H1 (cell line): ENCODE results near the gene KRT85. TPM values are rescaled to one million over a fixed set of nuclear protein-coding genes. Genes with fewer than 3 reads are reported as not detected.

ENCODE experiments used
- CTCF ChIA-PET: fragments of 300-600 bp; sonication (Branson Sonifier 250); formaldehyde crosslinking; loops from one replicate; lab custom pipeline; 2021; ENCODE audit not compliant: partially characterized antibody; lab: Charles Lee
- POLR2A ChIA-PET: fragments of 300-600 bp; sonication (Branson Sonifier 250); formaldehyde crosslinking; loops from one replicate; lab custom pipeline; 2021; ENCODE audit warnings: inconsistent platforms; ENCODE audit not compliant: partially characterized antibody; lab: Charles Lee
- DNase-seq, 2 experiments: peaks; one replicate each; pipeline versions ENCODE4 v3.0.0 to v3.0.0-alpha.2; 2010 to 2022; ENCODE audit warnings: low spot score in 2 of 2, low read depth in 1 of 2, mixed read lengths in 1 of 2
- FAIRE-seq: peaks from 2 replicates; lab custom pipeline; 2011; peaks lifted over from hg19 to GRCh38; lab: Jason Lieb, UNC
- H2AFZ ChIP-seq: 2 replicates; pipeline ENCODE4 v1.8.1; 2012; ENCODE audit warnings: low read length, inconsistent platforms
- H2AK5ac ChIP-seq: 2 replicates; pipeline ENCODE4 v1.6.1; 2013; ENCODE audit warnings: low read depth, low read length
- H2BK120ac ChIP-seq: replicated peaks from 2 replicates; pipeline ENCODE3; 2013; ENCODE audit warnings: low read depth, low read length, inconsistent platforms
- H2BK12ac ChIP-seq: 2 replicates; pipeline ENCODE4 v1.6.1; 2013; ENCODE audit warnings: low read depth, low read length
- H2BK15ac ChIP-seq: 2 replicates; pipeline ENCODE4 v1.6.1; 2013; ENCODE audit warnings: low read length
- H2BK20ac ChIP-seq: 2 replicates; pipeline ENCODE4 v1.6.1; 2013; ENCODE audit warnings: low read length
- H2BK5ac ChIP-seq: 2 replicates; pipeline ENCODE4 v1.6.1; 2013; ENCODE audit warnings: low read depth, low read length
- H3K14ac ChIP-seq: 2 replicates; pipeline ENCODE4 v1.6.1; 2013; ENCODE audit warnings: inconsistent platforms; ENCODE audit not compliant: insufficient read length
- H3K18ac ChIP-seq: 2 replicates; pipeline ENCODE4 v1.6.1; 2013; ENCODE audit warnings: low read length; ENCODE audit errors: extremely low read depth
- H3K23ac ChIP-seq: 2 replicates; pipeline ENCODE4 v1.6.1; 2013; ENCODE audit warnings: inconsistent platforms; ENCODE audit not compliant: insufficient read length
- H3K23me2 ChIP-seq: 2 replicates; pipeline ENCODE4 v1.6.1; 2013; ENCODE audit warnings: low read depth, low read length
- H3K27ac ChIP-seq: 2 replicates; pipeline ENCODE4 v1.6.1; 2011; ENCODE audit warnings: low read depth, low read length, inconsistent platforms
- H3K27me3 ChIP-seq, 4 experiments: replicated peaks in 1 of 4; 1 replicate in 1 of 4; 2 replicates in 3 of 4; pipeline versions ENCODE4 v1.6.1 to v1.8.1; 2011 to 2013; ENCODE audit warnings: low read length in 3 of 4, mild to moderate bottlenecking in 3 of 4, inconsistent platforms in 2 of 4, mixed read lengths in 2 of 4, moderate library complexity in 1 of 4; ENCODE audit not compliant: control insufficient read depth in 3 of 4, insufficient read depth in 3 of 4; ENCODE audit errors: extremely low read depth in 1 of 4
- H3K36me3 ChIP-seq, 4 experiments: 2 replicates each; pipeline versions ENCODE4 v1.6.1 to v1.8.1; 2011 to 2013; ENCODE audit warnings: mild to moderate bottlenecking in 4 of 4, low read length in 3 of 4, moderate library complexity in 2 of 4, control low read depth in 1 of 4, inconsistent platforms in 1 of 4; ENCODE audit not compliant: insufficient read depth in 4 of 4, control insufficient read depth in 2 of 4
- H3K4ac ChIP-seq: replicated peaks from 2 replicates; pipeline ENCODE3; 2013; ENCODE audit warnings: low read length, low read depth, mixed read lengths, inconsistent platforms; ENCODE audit not compliant: insufficient read length
- H3K4me1 ChIP-seq, 4 experiments: replicated peaks in 1 of 4; 1 replicate in 1 of 4; 2 replicates in 3 of 4; pipeline versions ENCODE4 v1.6.1 to v1.8.1; 2011 to 2013; ENCODE audit warnings: low read length in 3 of 4, inconsistent platforms in 2 of 4, mixed read lengths in 1 of 4; ENCODE audit not compliant: insufficient read depth in 4 of 4, control insufficient read depth in 3 of 4
- H3K4me2 ChIP-seq, 2 experiments: 2 replicates each; pipeline versions ENCODE4 v1.6.1 to v1.8.1; 2011 to 2013; ENCODE audit warnings: low read depth in 2 of 2, low read length in 2 of 2, control low read depth in 1 of 2, inconsistent platforms in 1 of 2, mild to moderate bottlenecking in 1 of 2; ENCODE audit not compliant: insufficient read depth in 1 of 2
- H3K4me3 ChIP-seq, 4 experiments: fragments of 200-600, 300-600 bp in 1 of 4; sonication (generic), shearing (Covaris generic), sonication (Bioruptor Twin) in 1 of 4; 2 replicates each; pipeline versions ENCODE4 v1.5.1 to v1.8.1; 2011 to 2016; ENCODE audit warnings: low read length in 4 of 4, low read depth in 3 of 4, control low read depth in 2 of 4, inconsistent platforms in 2 of 4, mild to moderate bottlenecking in 2 of 4, mixed read lengths in 1 of 4, moderate library complexity in 1 of 4; ENCODE audit not compliant: insufficient read depth in 2 of 4; ENCODE audit errors: extremely low read depth in 1 of 4
- H3K56ac ChIP-seq: replicated peaks from 2 replicates; pipeline ENCODE3; 2013; ENCODE audit warnings: low read depth, mild to moderate bottlenecking, mixed read lengths, low read length, inconsistent platforms; ENCODE audit not compliant: insufficient read length
- H3K79me1 ChIP-seq: 2 replicates; pipeline ENCODE4 v1.6.1; 2013; ENCODE audit warnings: low read depth, low read length, control low read depth
- H3K79me2 ChIP-seq, 2 experiments: 2 replicates each; pipeline versions ENCODE4 v1.6.1 to v1.8.1; 2012 to 2013; ENCODE audit warnings: low read length in 2 of 2, mild to moderate bottlenecking in 2 of 2, inconsistent platforms in 1 of 2; ENCODE audit not compliant: insufficient read depth in 2 of 2, control insufficient read depth in 1 of 2
- H3K9ac ChIP-seq, 4 experiments: replicated peaks in 1 of 4; 1 replicate in 1 of 4; 2 replicates in 3 of 4; pipeline versions ENCODE4 v1.6.1 to v1.8.1; 2011 to 2013; ENCODE audit warnings: low read depth in 3 of 4, low read length in 3 of 4, control low read depth in 2 of 4, mild to moderate bottlenecking in 2 of 4, moderate library complexity in 2 of 4, inconsistent platforms in 1 of 4; ENCODE audit errors: extremely low read depth in 1 of 4
- H3K9me3 ChIP-seq, 2 experiments: 2 replicates each; pipeline versions ENCODE4 v1.6.1 to v1.8.1; 2012 to 2013; ENCODE audit warnings: mild to moderate bottlenecking in 2 of 2, moderate library complexity in 2 of 2, control low read depth in 1 of 2, inconsistent platforms in 1 of 2, low read depth in 1 of 2, low read length in 1 of 2, mixed read lengths in 1 of 2; ENCODE audit not compliant: insufficient read depth in 2 of 2
- H4K20me1 ChIP-seq, 2 experiments: replicated peaks in 1 of 2; 2 replicates each; pipeline versions ENCODE3 to v1.8.1; 2011 to 2013; ENCODE audit warnings: inconsistent platforms in 2 of 2, low read length in 2 of 2, mild to moderate bottlenecking in 1 of 2; ENCODE audit not compliant: insufficient read depth in 2 of 2, control insufficient read depth in 1 of 2
- H4K5ac ChIP-seq: 2 replicates; pipeline ENCODE4 v1.6.1; 2013; ENCODE audit warnings: low read length, low read depth, mixed read lengths, inconsistent platforms; ENCODE audit not compliant: insufficient read length
- H4K8ac ChIP-seq: 2 replicates; pipeline ENCODE4 v1.8.0; 2013; ENCODE audit warnings: mild to moderate bottlenecking, moderate library complexity, low read length, inconsistent platforms; ENCODE audit not compliant: insufficient read depth; ENCODE audit errors: extremely low read depth
- H4K91ac ChIP-seq: replicated peaks from 2 replicates; pipeline ENCODE3; 2013; ENCODE audit warnings: low read length, mixed read lengths, inconsistent platforms; ENCODE audit not compliant: insufficient read length
- CEBPB ChIP-seq: IDR thresholded peaks from 2 replicates; pipeline ENCODE4 v1.6.1; 2012; ENCODE audit warnings: low read depth, low read length
- FOSL1 ChIP-seq: IDR thresholded peaks from 2 replicates; pipeline ENCODE4 v1.6.1; 2011; ENCODE audit warnings: mild to moderate bottlenecking, low read depth, low read length, moderate library complexity; ENCODE audit not compliant: insufficient read depth
- JUN ChIP-seq: IDR thresholded peaks from 2 replicates; pipeline ENCODE4 v1.6.1; 2011; ENCODE audit warnings: low read depth, mild to moderate bottlenecking, improper control_type of control experiment, low read length
- JUND ChIP-seq: IDR thresholded peaks from 2 replicates; pipeline ENCODE4 v1.6.1; 2011; ENCODE audit warnings: mild to moderate bottlenecking, improper control_type of control experiment, low read length
- KDM4A ChIP-seq: IDR thresholded peaks from one replicate; pipeline ENCODE4 v1.7.1; 2012; ENCODE audit warnings: low read depth, mild to moderate bottlenecking, moderate library complexity, low read length, inconsistent platforms; ENCODE audit not compliant: severe bottlenecking
- MAFK ChIP-seq: IDR thresholded peaks from 2 replicates; pipeline ENCODE4 v1.6.1; 2012; ENCODE audit warnings: low read depth, mild to moderate bottlenecking, improper control_type of control experiment, low read length
- PHF8 ChIP-seq: fragments of 200-600 bp; sonication (generic); conservative IDR thresholded peaks from 2 replicates; pipeline ENCODE4 v1.7.1; 2012; ENCODE audit warnings: low read depth, mild to moderate bottlenecking, inconsistent platforms, low read length, moderate library complexity
- SP1 ChIP-seq: IDR thresholded peaks from 2 replicates; pipeline ENCODE4 v1.6.1; 2011; ENCODE audit warnings: low read depth, low read length
- TBP ChIP-seq: IDR thresholded peaks from 2 replicates; pipeline ENCODE4 v1.6.1; 2011; ENCODE audit warnings: low read depth, low read length, improper control_type of control experiment
- TEAD4 ChIP-seq: IDR thresholded peaks from 2 replicates; pipeline ENCODE4 v1.6.1; 2012; ENCODE audit warnings: low read depth, low read length, inconsistent platforms, mixed read lengths
- YY1 ChIP-seq: IDR thresholded peaks from 2 replicates; pipeline ENCODE4 v1.6.1; 2011; ENCODE audit warnings: low read depth, mild to moderate bottlenecking, low read length
- ZNF274 ChIP-seq: IDR thresholded peaks from 2 replicates; pipeline ENCODE4 v1.7.0; 2012; ENCODE audit warnings: low read length, borderline replicate concordance; ENCODE audit errors: extremely low read depth
- WGBS, 2 experiments: shearing (Covaris generic) in 1 of 2; methylation state at CpG; one replicate each; pipeline versions ENCODE4 v1.1.6 to v1.1.7; 2013 to 2015; ENCODE audit warnings: low lambda C conversion rate in 2 of 2, mixed read lengths in 2 of 2, inconsistent platforms in 1 of 2, low coverage in 1 of 2, missing lambda C conversion rate in 1 of 2; ENCODE audit not compliant: insufficient replicate concordance in 2 of 2, insufficient coverage in 1 of 2, insufficient read length in 1 of 2; ENCODE audit errors: extremely low coverage in 1 of 2, missing lambda C conversion rate in 1 of 2; 5-methylcytosine and 5-hydroxymethylcytosine counted together
- polyA plus RNA-seq, 7 experiments: library from polyadenylated mRNA; depleted of rRNA in 3 of 7; stranded (reverse) in 5 of 7; unstranded in 2 of 7; fragments of >200 nt in 5 of 7; fragments of 200-250 nt in 2 of 7; gene quantifications; 1 replicate in 5 of 7; 2 replicates in 1 of 7; 4 replicates in 1 of 7; pipeline versions ENCODE4 v1.2.1 to v1.2.3, GENCODE V29; 2011 to 2013; ENCODE audit warnings: missing spikeins in 2 of 7, mixed read lengths in 2 of 7
- total RNA-seq: library from RNA; stranded (reverse); fragmentation: NEBNext Ultra II Directional; extraction: Animal tissue kit (Norgen Biotek cat#: 25700); gene quantifications from 2 replicates; pipeline ENCODE4 v1.2.1, GENCODE V29; 2021
- TF ChIP-seq, protein P1 (sequence below): IDR thresholded peaks from 2 replicates; pipeline ENCODE4 v1.6.1; 2011; ENCODE audit warnings: low read length, improper control_type of control experiment

Gene KRT85
- total and polyA plus RNA-seq, 2 of the 8 experiments (the other 6 are each of a cell fraction or from before 2014, with no cell fraction given) = not detected

- Histone ChIP-seq H2BK120ac (no peak overlapping the region), H4K8ac (no peak overlapping the region), H2BK20ac (no peak overlapping the region), H3K23ac (no peak overlapping the region), H4K20me1 (no peaks in the 10 kb centered on the region), H3K4me3 (no peak overlapping the region), H3K27ac (no peak overlapping the region), H3K79me1 (no peaks in the 10 kb centered on the region), H4K5ac (no peak overlapping the region), H3K27me3 (no peaks in the 10 kb centered on the region; a peak in 1 of 7 replicates), H3K9me3 (no peaks in the 10 kb centered on the region), H3K23me2 (peaks cover 3% of the 10 kb centered on the region; the same call in 1 of the 2 replicates), H3K79me2 (no peaks in the 10 kb centered on the region), H2BK5ac (no peak overlapping the region), H3K4me2 (no peak overlapping the region), H3K18ac (no peak overlapping the region), H3K9ac (no peak overlapping the region), H2AK5ac (no peak overlapping the region), H3K14ac (no peak overlapping the region), H2BK15ac (no peak overlapping the region), H4K91ac (no peak overlapping the region), H2BK12ac (no peak overlapping the region), H3K4ac (no peak overlapping the region), H3K36me3 (no peaks in the 10 kb centered on the region), H3K4me1 (peaks cover 0 to 5% (median under 1%) of the 10 kb centered on the region in 4 experiments; a peak in 1 of 7 replicates), H2AFZ (no peak overlapping the region), H3K56ac (no peak overlapping the region)
- CTCF ChIA-PET = interaction anchor here (0.5 to 3.1 kb wide), 20 partner anchors 11 to 771 kb away, joined by 3 to 15 read pairs (median 3); no protein-coding TSS in a partner anchor
- FAIRE-seq (no peak), DNase-seq (no peak)
- WGBS, 2 experiments = 88% methylated on average over 4 of the region's 4 CpGs; no CpG with 5 or more reads in 1 of the 2 experiments
- POLR2A ChIA-PET = no interaction called here
- TF ChIP-seq TEAD4 = no peak
- no peak for TF ChIP-seq MAFK
- TF ChIP-seq YY1 = no peak
- TF ChIP-seq PHF8 = no peak
- TF ChIP-seq JUND = no peak
- no peak for TF ChIP-seq SP1
- no peak for TF ChIP-seq KDM4A
- no peak for TF ChIP-seq ZNF274
- TF ChIP-seq FOSL1 = no peak
- TF ChIP-seq, protein P1, sequence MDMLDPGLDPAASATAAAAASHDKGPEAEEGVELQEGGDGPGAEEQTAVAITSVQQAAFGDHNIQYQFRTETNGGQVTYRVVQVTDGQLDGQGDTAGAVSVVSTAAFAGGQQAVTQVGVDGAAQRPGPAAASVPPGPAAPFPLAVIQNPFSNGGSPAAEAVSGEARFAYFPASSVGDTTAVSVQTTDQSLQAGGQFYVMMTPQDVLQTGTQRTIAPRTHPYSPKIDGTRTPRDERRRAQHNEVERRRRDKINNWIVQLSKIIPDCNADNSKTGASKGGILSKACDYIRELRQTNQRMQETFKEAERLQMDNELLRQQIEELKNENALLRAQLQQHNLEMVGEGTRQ = no peak
- TF ChIP-seq CEBPB = no peak
- TF ChIP-seq TBP = no peak
- no peak for TF ChIP-seq JUN
Measured at GRCh38 chr12:52401926-52402325, 34.6 kb upstream of the KRT85 start.
